IMR-90 (cell line): ENCODE measurements around the gene NDUFAF5. TPM values are rescaled to one million over a fixed set of nuclear protein-coding genes. Genes with fewer than 3 reads are reported as not detected.

Experiments
- ATAC-seq: fragments of 200-7000 bp; cut with Tn5 transposase; 2 replicates; pipeline ENCODE4 v1.9.1; 2020; ENCODE audit warnings: low read depth, mild to moderate bottlenecking, moderate library complexity
- BruUV-seq: library from RNA; stranded (reverse); fragments of 400-500 nt; replicated peaks from 2 replicates; lab custom pipeline; 2021; lab: Mats Ljungman, UMichigan
- CTCF ChIA-PET: fragments of 300-600 bp; formaldehyde crosslinking; extraction: SDS; loops from one replicate; lab custom pipeline; 2021; ENCODE audit warnings: antibody characterized with exemption; lab: Yijun Ruan, JAX
- POLR2A ChIA-PET: fragments of 300-600 bp; sonication (Branson Sonifier 250); formaldehyde crosslinking; loops from one replicate; lab custom pipeline; 2022; ENCODE audit warnings: antibody characterized with exemption; ENCODE audit not compliant: unreplicated experiment; lab: Charles Lee
- DNase-seq: peaks from one replicate; pipeline ENCODE4 v3.0.0; 2013
- H2AFZ ChIP-seq: replicated peaks from 2 replicates; pipeline ENCODE3; 2013; ENCODE audit warnings: low read length, mild to moderate bottlenecking; ENCODE audit not compliant: poor library complexity
- H2AK5ac ChIP-seq: 2 replicates; pipeline ENCODE4 v1.6.1; 2013; ENCODE audit warnings: low read depth, low read length, inconsistent platforms
- H2AK9ac ChIP-seq: replicated peaks from 2 replicates; pipeline ENCODE3; 2013; ENCODE audit warnings: mild to moderate bottlenecking, low read depth, low read length, moderate library complexity; ENCODE audit not compliant: poor library complexity
- H2BK120ac ChIP-seq: 2 replicates; pipeline ENCODE4 v1.6.1; 2013; ENCODE audit warnings: low read depth, low read length, inconsistent platforms
- H2BK15ac ChIP-seq: 3 replicates; pipeline ENCODE4 v1.6.1; 2013; ENCODE audit warnings: low read depth, low read length, inconsistent platforms
- H2BK20ac ChIP-seq: 2 replicates; pipeline ENCODE4 v1.6.1; 2013; ENCODE audit warnings: low read depth, mild to moderate bottlenecking, inconsistent platforms, low read length, moderate library complexity
- H2BK5ac ChIP-seq: 2 replicates; pipeline ENCODE4 v1.6.1; 2013; ENCODE audit warnings: mild to moderate bottlenecking, low read depth, low read length, inconsistent platforms; ENCODE audit not compliant: poor library complexity, severe bottlenecking
- H3K14ac ChIP-seq: replicated peaks from 2 replicates; pipeline ENCODE4 v1.6.1; 2013; ENCODE audit warnings: low read depth, low read length, inconsistent platforms
- H3K18ac ChIP-seq: 2 replicates; pipeline ENCODE4 v1.6.1; 2013; ENCODE audit warnings: low read depth, low read length, control low read depth
- H3K23ac ChIP-seq: 2 replicates; pipeline ENCODE4 v1.6.1; 2013; ENCODE audit warnings: low read depth, low read length, inconsistent platforms
- H3K27ac ChIP-seq: 2 replicates; pipeline ENCODE4 v1.5.1; 2013; ENCODE audit warnings: mild to moderate bottlenecking, control low read depth, low read length; ENCODE audit not compliant: insufficient read depth
- H3K27me3 ChIP-seq: 2 replicates; pipeline ENCODE4 v1.6.1; 2013; ENCODE audit warnings: low read length; ENCODE audit not compliant: control insufficient read depth, insufficient read depth
- H3K36me3 ChIP-seq: 2 replicates; pipeline ENCODE4 v1.6.1; 2013; ENCODE audit warnings: low read length, mixed read lengths; ENCODE audit not compliant: control insufficient read depth, insufficient read depth
- H3K4ac ChIP-seq: 2 replicates; pipeline ENCODE4 v1.6.1; 2013; ENCODE audit warnings: low read depth, low read length, inconsistent platforms
- H3K4me1 ChIP-seq: 2 replicates; pipeline ENCODE4 v1.6.1; 2013; ENCODE audit warnings: low read length, mixed read lengths; ENCODE audit not compliant: control insufficient read depth, insufficient read depth
- H3K4me2 ChIP-seq: 2 replicates; pipeline ENCODE4 v1.6.1; 2013; ENCODE audit warnings: low read depth, mild to moderate bottlenecking, control low read depth, low read length, moderate library complexity
- H3K4me3 ChIP-seq: 2 replicates; pipeline ENCODE4 v1.5.1; 2013; ENCODE audit warnings: low read depth, mild to moderate bottlenecking, control low read depth, low read length, moderate library complexity; ENCODE audit not compliant: insufficient read depth
- H3K56ac ChIP-seq: 2 replicates; pipeline ENCODE4 v1.6.1; 2013; ENCODE audit warnings: low read length, inconsistent platforms; ENCODE audit not compliant: insufficient read depth; ENCODE audit errors: extremely low read depth
- H3K79me1 ChIP-seq, 2 experiments: 2 replicates each; pipeline ENCODE4 v1.6.1; 2013; ENCODE audit warnings: low read length in 2 of 2, inconsistent platforms in 1 of 2, low read depth in 1 of 2
- H3K9ac ChIP-seq: 2 replicates; pipeline ENCODE4 v1.6.1; 2013; ENCODE audit warnings: low read depth, low read length, control low read depth
- H3K9me1 ChIP-seq: 2 replicates; pipeline ENCODE4 v1.6.1; 2013; ENCODE audit warnings: low read length, inconsistent platforms; ENCODE audit not compliant: insufficient read depth
- H3K9me3 ChIP-seq: 2 replicates; pipeline ENCODE4 v1.6.1; 2013; ENCODE audit warnings: low read length; ENCODE audit not compliant: control insufficient read depth, insufficient read depth
- H4K20me1 ChIP-seq: 2 replicates; pipeline ENCODE4 v1.6.1; 2013; ENCODE audit warnings: low read length, inconsistent platforms; ENCODE audit not compliant: insufficient read depth
- H4K5ac ChIP-seq: 2 replicates; pipeline ENCODE4 v1.6.1; 2013; ENCODE audit warnings: mild to moderate bottlenecking, low read depth, low read length, control low read depth
- H4K8ac ChIP-seq, 2 experiments: 2 replicates each; pipeline ENCODE4 v1.6.1; 2013; ENCODE audit warnings: low read depth in 2 of 2, low read length in 2 of 2, control low read depth in 1 of 2, inconsistent platforms in 1 of 2
- H4K91ac ChIP-seq: 2 replicates; pipeline ENCODE4 v1.6.1; 2013; ENCODE audit warnings: low read depth, low read length, inconsistent platforms; ENCODE audit not compliant: insufficient read depth
- MAFK ChIP-seq: IDR thresholded peaks from 2 replicates; pipeline ENCODE4 v1.6.1; 2012; ENCODE audit warnings: low read depth, low read length, improper control_type of control experiment
- MAZ ChIP-seq: IDR thresholded peaks from 2 replicates; pipeline ENCODE4 v1.6.1; 2012; ENCODE audit warnings: low read depth, mild to moderate bottlenecking, low read length, improper control_type of control experiment, moderate library complexity, borderline replicate concordance
- WGBS, 2 experiments: methylation state at CpG; one replicate each; pipeline versions ENCODE4 v1.1.5 to v1.1.7; 2013; ENCODE audit warnings: missing lambda C conversion rate in 2 of 2; ENCODE audit not compliant: insufficient read length in 1 of 2; ENCODE audit errors: extremely low coverage in 2 of 2; 5-methylcytosine and 5-hydroxymethylcytosine counted together
- dilution Hi-C: fragments of 300-500 bp; cut with HindIII; formaldehyde crosslinking; loops from one replicate; pipeline ENCODE4 v1.14.3; 2018; ENCODE audit warnings: low sequenced_read_pairs; ENCODE audit not compliant: unreplicated experiment
- in situ Hi-C: fragments of 300-500 bp; cut with MboI; formaldehyde crosslinking; loops from 3 replicates; pipeline ENCODE4 v1.14.3; 2019; ENCODE audit warnings: low sequenced_read_pairs, inconsistent platforms, mixed read lengths
- intact Hi-C: fragments of 100-400 bp; cut with micrococcal nuclease; formaldehyde crosslinking; loops from 2 replicates; pipeline ENCODE4 v1.10.0; 2022
- polyA plus RNA-seq, 3 experiments: library from polyadenylated mRNA; depleted of rRNA; stranded (reverse); fragments of >200 nt; gene quantifications; 2 replicates each; pipeline ENCODE4 v1.2.3, GENCODE V29; 2012; ENCODE audit warnings: low replicate concordance in 1 of 3
- total RNA-seq: library from RNA; depleted of rRNA; stranded (reverse); fragments of >200 nt; gene quantifications from 2 replicates; pipeline ENCODE4 v1.2.3, GENCODE V29; 2012

Gene NDUFAF5
- total and polyA plus RNA-seq, 2 of the 4 experiments (the other 2 are of a cell fraction), result 6.8 to 12.3 TPM

GRCh38 chr20:13822459-13822858 is 37.6 kb downstream of the NDUFAF5 start:
- no peaks in the 10 kb centered on the region for H4K20me1 ChIP-seq
- H3K27me3 ChIP-seq, result peaks cover 2% of the 10 kb centered on the region
- no peak overlapping the region for H4K91ac ChIP-seq
- no peaks in the 10 kb centered on the region for H3K9me1 ChIP-seq
- H3K23ac ChIP-seq, result no peak overlapping the region
- no peak overlapping the region for H3K18ac ChIP-seq
- no peak overlapping the region for H3K4ac ChIP-seq
- H3K56ac ChIP-seq, result no peak overlapping the region
- H2AK9ac ChIP-seq, result no peak overlapping the region
- intact Hi-C loops, result no loop called here
- dilution Hi-C loops, result no loop called here
- H4K5ac ChIP-seq, result no peak overlapping the region
- H2BK20ac ChIP-seq, result no peak overlapping the region
- no peak overlapping the region for H3K4me3 ChIP-seq
- H3K27ac ChIP-seq, result no peak overlapping the region
- no peaks in the 10 kb centered on the region for H3K4me1 ChIP-seq
- ChIA-PET CTCF (no interaction called here), POLR2A (no interaction called here)
- WGBS, 2 experiments, result no CpG with 5 or more reads among the region's 2 CpGs
- H4K8ac ChIP-seq, result no peak overlapping the region
- no peak overlapping the region for H3K14ac ChIP-seq
- no peaks in the 10 kb centered on the region for H3K9me3 ChIP-seq
- no peak overlapping the region for H2BK5ac ChIP-seq
- no peak for DNase-seq
- H2AK5ac ChIP-seq, result no peak overlapping the region
- H2AFZ ChIP-seq, result no peak overlapping the region
- H3K4me2 ChIP-seq, result no peak overlapping the region
- BruUV-seq, result no TSS peak
- H3K36me3 ChIP-seq, result peaks cover 7% of the 10 kb centered on the region
- ATAC-seq, result no peak
- H2BK120ac ChIP-seq, result no peak overlapping the region
- TF ChIP-seq MAZ, result no peak
- TF ChIP-seq MAFK, result no peak
- H2BK15ac ChIP-seq, result no peak overlapping the region
- in situ Hi-C loops, result loop anchor here (5.0 kb wide), 1 partner anchor 240 kb away; no protein-coding TSS in a partner anchor
- H3K79me1 ChIP-seq, result no peaks in the 10 kb centered on the region
- no peak overlapping the region for H3K9ac ChIP-seq
